ENCODE data around the gene ANKRD55. TPM values are rescaled to one million over a fixed set of nuclear protein-coding genes. Genes with fewer than 3 reads are reported as not detected.

The ANKRD55 gene
- total RNA-seq, 1 donor from 2014 or later, result not detected

DNA sequence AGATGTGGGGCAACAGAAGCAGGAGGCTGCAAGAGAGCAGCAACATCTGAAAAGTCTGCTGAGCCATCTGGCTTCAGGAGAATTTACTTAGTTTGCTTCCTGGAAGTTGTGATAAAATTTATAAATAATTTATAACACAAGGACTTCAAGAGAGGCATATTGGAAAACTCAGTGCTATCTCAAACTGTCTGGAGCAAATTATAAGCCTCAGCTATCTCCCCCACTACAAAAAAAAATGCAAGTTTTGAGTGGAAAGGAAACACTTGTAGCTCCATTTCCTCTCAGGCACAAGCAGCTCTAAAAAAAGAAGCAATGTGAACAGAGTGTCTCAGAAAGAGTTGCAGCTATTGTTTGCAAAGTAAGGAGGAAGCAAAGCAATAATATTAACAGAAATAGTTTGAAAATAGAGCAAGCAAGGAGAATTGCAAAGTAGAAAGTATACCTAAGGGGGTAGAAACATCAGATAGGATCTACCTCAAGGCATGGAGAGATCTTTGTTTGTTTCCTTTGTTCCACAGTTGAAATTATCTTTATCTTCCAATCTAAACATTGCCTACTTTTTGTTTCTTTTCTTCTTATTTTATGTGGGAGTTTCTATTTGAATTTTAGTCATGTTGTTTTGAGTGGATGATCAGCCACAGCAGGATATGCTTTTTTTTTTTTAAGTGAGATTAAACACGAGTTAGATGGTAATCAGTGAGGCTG lies 182.4 kb downstream of the ANKRD55 start:
- H3K4me1 Mint-ChIP-seq (ENCODE audit: low read depth), result peaks cover 3% of the 10 kb centered on the region
- no peaks in the 10 kb centered on the region for H3K27me3 Mint-ChIP-seq
- peaks cover 3% of the 10 kb centered on the region for H3K36me3 Mint-ChIP-seq (ENCODE audit: insufficient read depth)
- no peak overlapping the region for H3K4me3 Mint-ChIP-seq (ENCODE audit: low read depth)
- no peak for TF ChIP-seq CTCF (IDR thresholded peaks at IDR 0.05; ENCODE audit: unreplicated experiment)
- no peak overlapping the region for H3K27ac Mint-ChIP-seq
- H3K9me3 Mint-ChIP-seq (ENCODE audit: low read depth), result peaks cover 5% of the 10 kb centered on the region
- DNase-seq (ENCODE audit: low spot score, unreplicated experiment), result no peak

Other genes with a start within 250 kb of the ANKRD55 start
- 51.2 and 53.2 TPM in 2 replicates for gene IL6ST, start 238.4 kb downstream of the ANKRD55 start, total RNA-seq

Measured in progenitor cell of endocrine pancreas (in vitro differentiated cells).